Prostate gland (tissue), 2 donors: Measurements from ENCODE around the gene WDR88. TPM values are rescaled to one million over a fixed set of nuclear protein-coding genes. Genes with fewer than 3 reads are reported as not detected.

Source experiments
- DNase-seq: peaks from one replicate; pipeline ENCODE4 v3.0.0-alpha.2; 2019; ENCODE audit warnings: low spot score
- H3K27ac ChIP-seq, 2 donors: fragments of 200-600 bp; sonication (generic); 2 replicates each; pipeline ENCODE4 v1.5.1; 2017 to 2019
- H3K27me3 ChIP-seq: fragments of 200-600 bp; sonication (generic); replicated peaks from 2 replicates; pipeline ENCODE4 v1.5.1; 2019; ENCODE audit not compliant: insufficient read depth
- H3K36me3 ChIP-seq, 2 donors: fragments of 200-600 bp; sonication (generic); 1 replicate in 1 of 2; 2 replicates in 1 of 2; pipeline versions ENCODE4 v1.5.1 to v1.8.1; 2017 to 2019
- H3K4me1 ChIP-seq: fragments of 200-600 bp; sonication (generic); replicated peaks from 2 replicates; pipeline ENCODE4 v1.5.1; 2019
- H3K4me3 ChIP-seq, 2 donors: fragments of 200-600 bp; sonication (generic); 2 replicates each; pipeline ENCODE4 v1.5.1; 2017 to 2019
- H3K9me3 ChIP-seq: fragments of 200-600 bp; sonication (generic); 2 replicates; pipeline ENCODE4 v1.5.1; 2017
- CTCF ChIP-seq, 4 experiments: fragments of 200-600 bp in 2 of 4; fragments of 450-650 bp in 2 of 4; sonication (generic) in 2 of 4; IDR thresholded peaks; 1 replicate in 3 of 4; 2 replicates in 1 of 4; pipeline ENCODE4 v1.5.1; 2016 to 2019; ENCODE audit warnings: antibody characterized with exemption in 4 of 4, mild to moderate bottlenecking in 2 of 4, moderate library complexity in 2 of 4
- POLR2A ChIP-seq: fragments of 450-650 bp; IDR thresholded peaks from one replicate; pipeline ENCODE4 v1.6.1; 2016; ENCODE audit warnings: antibody characterized with exemption, mild to moderate bottlenecking
- POLR2AphosphoS5 ChIP-seq: sonication (generic); formaldehyde crosslinking; IDR thresholded peaks from one replicate; pipeline ENCODE4 v1.6.1; 2017; ENCODE audit warnings: antibody characterized with exemption
- WGBS: methylation state at CpG from one replicate; pipeline ENCODE4 v1.1.5; 2018; 5-methylcytosine and 5-hydroxymethylcytosine counted together
- intact Hi-C: fragments of 100-400 bp; cut with DNase I; formaldehyde crosslinking; loops from one replicate; pipeline ENCODE4 v1.14.2; 2022
- total RNA-seq, 2 donors: library from RNA; depleted of rRNA; stranded (reverse); fragments of >200 nt; gene quantifications; one replicate each; pipeline ENCODE4 v1.1.0, GENCODE V29; 2016

Gene WDR88
- total RNA-seq, 2 donors from 2014 or later = 3.9 TPM; not detected in 1

GRCh38 chr19:33111587-33111986 lies 20.3 kb upstream of the WDR88 start:
- intact Hi-C loops = no loop called here
- no peak overlapping the region for H3K4me3 ChIP-seq
- H3K36me3 ChIP-seq = peaks cover 0 to 8% of the 10 kb centered on the region in 2 donors
- no peaks in the 10 kb centered on the region for H3K9me3 ChIP-seq
- no peaks in the 10 kb centered on the region for H3K4me1 ChIP-seq
- DNase-seq = no peak
- WGBS = 90% methylated on average over 11 of the region's 11 CpGs
- H3K27ac ChIP-seq = no peak overlapping the region
- no peak for TF ChIP-seq POLR2AphosphoS5
- TF ChIP-seq CTCF (IDR thresholded peaks at IDR 0.05) = no peak
- TF ChIP-seq POLR2A = no peak
- H3K27me3 ChIP-seq = no peaks in the 10 kb centered on the region

- WGBS = 74% methylated on average over 4 of the region's 4 CpGs
- TF ChIP-seq POLR2AphosphoS5 (no peak), POLR2A (no peak), CTCF (IDR thresholded peaks at IDR 0.05) (no peak)
- H3K27me3 ChIP-seq = no peaks in the 10 kb centered on the region
- intact Hi-C loops = no loop called here
- peaks cover 5% of the 10 kb centered on the region in 2 donors for H3K36me3 ChIP-seq
- H3K9me3 ChIP-seq = no peaks in the 10 kb centered on the region
- H3K4me1 ChIP-seq = no peaks in the 10 kb centered on the region
- no peak overlapping the region for H3K27ac ChIP-seq
- DNase-seq = no peak
- H3K4me3 ChIP-seq = no peak overlapping the region
Observed at GRCh38 chr19:33114312-33114711, 17.6 kb upstream of the WDR88 start.

GRCh38 chr19:33117501-33117900 lies 14.4 kb upstream of the WDR88 start:
- 80% methylated on average over 8 of the region's 8 CpGs for WGBS

GRCh38 chr19:33118643-33119042 lies 13.3 kb upstream of the WDR88 start:
- Histone ChIP-seq H3K9me3 (no peaks in the 10 kb centered on the region), H3K27ac (no peak overlapping the region), H3K27me3 (no peaks in the 10 kb centered on the region), H3K4me3 (no peak overlapping the region), H3K36me3 (peaks cover 5% of the 10 kb centered on the region in 2 donors), H3K4me1 (no peaks in the 10 kb centered on the region)
- WGBS = 93% methylated on average over 10 of the region's 10 CpGs
- TF ChIP-seq POLR2AphosphoS5 = no peak
- TF ChIP-seq POLR2A = no peak
- no peak for TF ChIP-seq CTCF (IDR thresholded peaks at IDR 0.05)
- no peak for DNase-seq
- intact Hi-C loops = no loop called here

More at GRCh38 chr19:33117501-33117900, 14.4 kb upstream of the WDR88 start:
- Histone ChIP-seq H3K4me1 (no peaks in the 10 kb centered on the region), H3K4me3 (no peak overlapping the region), H3K9me3 (no peaks in the 10 kb centered on the region), H3K36me3 (peaks cover 5% of the 10 kb centered on the region in 2 donors), H3K27ac (no peak overlapping the region), H3K27me3 (no peaks in the 10 kb centered on the region)
- no peak for DNase-seq
- intact Hi-C loops = no loop called here
- TF ChIP-seq POLR2A = no peak
- no peak for TF ChIP-seq CTCF (IDR thresholded peaks at IDR 0.05)
- TF ChIP-seq POLR2AphosphoS5 = no peak

GRCh38 chr19:33124207-33125098 lies 7.5 kb upstream of the WDR88 start:
- H3K4me3 ChIP-seq = no peak overlapping the region
- H3K4me1 ChIP-seq = no peaks in the 10 kb centered on the region
- TF ChIP-seq POLR2A (no peak), POLR2AphosphoS5 (no peak), CTCF (IDR thresholded peaks at IDR 0.05) (no peak)
- no peak overlapping the region for H3K27ac ChIP-seq
- H3K9me3 ChIP-seq = no peaks in the 10 kb centered on the region
- intact Hi-C loops = no loop called here
- no peaks in the 10 kb centered on the region for H3K36me3 ChIP-seq
- DNase-seq = no peak
- 76% methylated on average over 10 of the region's 10 CpGs for WGBS
- H3K27me3 ChIP-seq = no peaks in the 10 kb centered on the region
